Keratinocyte (primary cell): ENCODE measurements around the gene JAG2. TPM values are rescaled to one million over a fixed set of nuclear protein-coding genes. Genes with fewer than 3 reads are reported as not detected.

Experiments used
- DNase-seq: peaks from one replicate; pipeline ENCODE4 v3.0.0-alpha.2; 2011; ENCODE audit warnings: low read depth, missing footprints, low spot score
- FAIRE-seq: peaks from 2 replicates; lab custom pipeline; 2011; peaks lifted over from hg19 to GRCh38; lab: Jason Lieb, UNC
- H2AFZ ChIP-seq: 2 replicates; pipeline ENCODE4 v1.6.0; 2012; ENCODE audit warnings: low read length, control low read depth, inconsistent platforms; ENCODE audit not compliant: control insufficient read depth
- H3K27ac ChIP-seq: 2 replicates; pipeline ENCODE4 v1.5.1; 2011; ENCODE audit warnings: low read length; ENCODE audit not compliant: control insufficient read depth, insufficient read depth
- H3K27me3 ChIP-seq: 3 replicates; pipeline ENCODE4 v1.6.0; 2011; ENCODE audit warnings: low read length; ENCODE audit not compliant: control insufficient read depth, insufficient read depth; ENCODE audit errors: extremely low read depth
- H3K36me3 ChIP-seq, 2 experiments: 2 replicates in 1 of 2; 3 replicates in 1 of 2; pipeline ENCODE4 v1.5.1; 2011; ENCODE audit warnings: low read length in 2 of 2, mild to moderate bottlenecking in 1 of 2; ENCODE audit not compliant: control insufficient read depth in 2 of 2, insufficient read depth in 2 of 2; ENCODE audit errors: extremely low read depth in 1 of 2
- H3K4me1 ChIP-seq: 3 replicates; pipeline ENCODE4 v1.5.1; 2011; ENCODE audit warnings: low read length; ENCODE audit not compliant: control insufficient read depth, insufficient read depth; ENCODE audit errors: extremely low read depth
- H3K4me2 ChIP-seq: 3 replicates; pipeline ENCODE4 v1.6.0; 2011; ENCODE audit warnings: low read depth, low read length; ENCODE audit not compliant: control insufficient read depth, insufficient read depth; ENCODE audit errors: extremely low read depth
- H3K4me3 ChIP-seq, 3 experiments: fragments of 200-600 bp in 1 of 3; sonication (generic) in 1 of 3; 2 replicates in 2 of 3; 3 replicates in 1 of 3; pipeline ENCODE4 v1.5.1; 2011 to 2016; ENCODE audit warnings: low read length in 3 of 3, mild to moderate bottlenecking in 3 of 3, control low read depth in 2 of 3, inconsistent platforms in 1 of 3, low read depth in 1 of 3, mixed read lengths in 1 of 3, mixed run types in 1 of 3, moderate library complexity in 1 of 3; ENCODE audit not compliant: control insufficient read depth in 2 of 3, insufficient read depth in 2 of 3; ENCODE audit errors: extremely low read depth in 1 of 3
- H3K79me2 ChIP-seq: 2 replicates; pipeline ENCODE4 v1.6.0; 2012; ENCODE audit warnings: low read length; ENCODE audit not compliant: control insufficient read depth, insufficient read depth
- H3K9ac ChIP-seq: 3 replicates; pipeline ENCODE4 v1.6.0; 2011; ENCODE audit warnings: low read length; ENCODE audit not compliant: control insufficient read depth, insufficient read depth; ENCODE audit errors: extremely low read depth
- H3K9me1 ChIP-seq: 3 replicates; pipeline ENCODE4 v1.6.0; 2011; ENCODE audit warnings: low read length; ENCODE audit not compliant: control insufficient read depth, insufficient read depth; ENCODE audit errors: extremely low read depth
- H3K9me3 ChIP-seq: 2 replicates; pipeline ENCODE4 v1.5.1; 2012; ENCODE audit warnings: low read depth, low read length; ENCODE audit not compliant: control insufficient read depth
- H4K20me1 ChIP-seq: 3 replicates; pipeline ENCODE4 v1.6.0; 2011; ENCODE audit warnings: low read length; ENCODE audit not compliant: control insufficient read depth, insufficient read depth; ENCODE audit errors: extremely low read depth
- EZH2 ChIP-seq: IDR thresholded peaks from one replicate; pipeline ENCODE4 v1.6.1; 2012; ENCODE audit warnings: inconsistent platforms, mild to moderate bottlenecking, low read length, moderate library complexity
- dilution Hi-C: fragments of 300-500 bp; cut with MboI; formaldehyde crosslinking; loops from one replicate; pipeline ENCODE4 v1.7.0; 2020; ENCODE audit warnings: low sequenced_read_pairs; ENCODE audit not compliant: extremely low pct_ligation_motif_present
- polyA plus RNA-seq, 5 experiments: library from polyadenylated mRNA; depleted of rRNA in 3 of 5; stranded (reverse) in 3 of 5; stranded (forward) in 1 of 5; unstranded in 1 of 5; fragments of >200 nt; gene quantifications; 1 replicate in 1 of 5; 2 replicates in 3 of 5; 3 replicates in 1 of 5; pipeline versions ENCODE4 v1.2.1 to v1.2.3, GENCODE V29; 2011 to 2012; ENCODE audit warnings: missing spikeins in 2 of 5, low read depth in 1 of 5, low replicate concordance in 1 of 5
- TF ChIP-seq, protein P1 (sequence below), 3 experiments: IDR thresholded peaks in 1 of 3; conservative IDR thresholded peaks in 1 of 3; optimal IDR thresholded peaks in 1 of 3; 2 replicates in 2 of 3; 3 replicates in 1 of 3; pipeline versions ENCODE3 to v1.5.1; 2011; ENCODE audit warnings: low read length in 3 of 3, mild to moderate bottlenecking in 3 of 3, moderate library complexity in 2 of 3, control low read depth in 1 of 3, inconsistent platforms in 1 of 3; ENCODE audit not compliant: insufficient read depth in 2 of 3; ENCODE audit errors: extremely low read depth in 1 of 3

The JAG2 gene
- polyA plus RNA-seq, 1 donor (not counting 4 experiments of a cell fraction or from before 2014, with no cell fraction given): 28.3 TPM

DNA sequence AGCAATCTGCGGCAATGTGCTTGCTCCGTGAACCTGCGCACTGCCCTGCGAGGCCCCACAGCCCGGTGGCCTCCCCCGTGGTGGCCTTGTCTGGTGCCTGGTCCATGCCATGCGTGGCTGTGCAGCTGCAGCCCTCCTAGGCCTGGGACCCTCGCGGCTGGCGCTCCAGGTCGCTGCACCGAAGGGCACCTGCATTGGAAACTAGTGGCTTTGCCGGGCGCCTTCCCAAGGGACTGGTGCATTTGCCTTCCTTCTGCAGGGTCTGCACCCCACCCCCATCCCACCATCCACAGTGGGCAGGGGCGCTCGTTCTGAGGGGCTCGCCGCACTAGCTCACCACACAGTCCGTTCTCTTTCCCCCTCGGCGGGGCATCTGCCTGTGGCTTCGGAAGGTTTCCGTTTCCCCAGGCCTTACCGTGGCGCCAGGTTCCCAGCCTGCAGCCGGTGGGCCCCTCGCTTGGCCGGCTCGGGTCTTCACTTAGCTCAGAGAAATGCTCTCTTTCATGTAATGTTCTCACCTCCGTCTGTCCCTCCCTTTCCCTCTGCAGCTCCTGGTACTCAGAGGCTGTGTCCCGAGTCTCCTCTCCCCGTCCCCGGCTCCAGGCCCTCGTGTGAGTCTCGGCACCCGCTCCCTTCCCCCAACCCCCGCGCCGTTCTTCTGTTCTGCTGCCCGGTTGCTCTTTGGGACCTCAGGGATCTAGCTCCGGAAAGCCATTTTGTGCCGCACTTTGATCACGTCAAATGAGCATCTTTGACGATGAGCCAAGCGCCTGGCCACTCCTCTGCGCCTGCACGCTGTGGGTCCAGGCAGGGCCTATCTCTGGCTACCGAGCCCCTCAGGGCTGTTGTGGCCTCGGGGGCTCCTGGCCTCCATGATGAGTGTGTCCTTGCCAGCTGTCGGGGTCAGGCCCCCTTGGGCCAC, 31.9 kb downstream of the JAG2 start:
- H3K9me1 ChIP-seq: no peaks in the 10 kb centered on the region
- dilution Hi-C loops: no loop called here
- peaks cover 7% of the 10 kb centered on the region for H3K9me3 ChIP-seq
- TF ChIP-seq EZH2: no peak
- TF ChIP-seq, protein P1, sequence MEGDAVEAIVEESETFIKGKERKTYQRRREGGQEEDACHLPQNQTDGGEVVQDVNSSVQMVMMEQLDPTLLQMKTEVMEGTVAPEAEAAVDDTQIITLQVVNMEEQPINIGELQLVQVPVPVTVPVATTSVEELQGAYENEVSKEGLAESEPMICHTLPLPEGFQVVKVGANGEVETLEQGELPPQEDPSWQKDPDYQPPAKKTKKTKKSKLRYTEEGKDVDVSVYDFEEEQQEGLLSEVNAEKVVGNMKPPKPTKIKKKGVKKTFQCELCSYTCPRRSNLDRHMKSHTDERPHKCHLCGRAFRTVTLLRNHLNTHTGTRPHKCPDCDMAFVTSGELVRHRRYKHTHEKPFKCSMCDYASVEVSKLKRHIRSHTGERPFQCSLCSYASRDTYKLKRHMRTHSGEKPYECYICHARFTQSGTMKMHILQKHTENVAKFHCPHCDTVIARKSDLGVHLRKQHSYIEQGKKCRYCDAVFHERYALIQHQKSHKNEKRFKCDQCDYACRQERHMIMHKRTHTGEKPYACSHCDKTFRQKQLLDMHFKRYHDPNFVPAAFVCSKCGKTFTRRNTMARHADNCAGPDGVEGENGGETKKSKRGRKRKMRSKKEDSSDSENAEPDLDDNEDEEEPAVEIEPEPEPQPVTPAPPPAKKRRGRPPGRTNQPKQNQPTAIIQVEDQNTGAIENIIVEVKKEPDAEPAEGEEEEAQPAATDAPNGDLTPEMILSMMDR (optimal IDR thresholded peaks at IDR 0.05 in 1 of 3, IDR thresholded peaks at IDR 0.05 in 1 of 3, conservative IDR thresholded peaks at IDR 0.05 in 1 of 3; ENCODE audit: extremely low read depth in 1 of 3, insufficient read depth in 2 of 3, low read length in 3 of 3): no peak
- no peaks in the 10 kb centered on the region for H3K27me3 ChIP-seq
- H3K4me2 ChIP-seq: no peak overlapping the region
- H4K20me1 ChIP-seq: no peaks in the 10 kb centered on the region
- H3K9ac ChIP-seq: no peak overlapping the region
- no peaks in the 10 kb centered on the region for H3K4me1 ChIP-seq
- FAIRE-seq (no peak), DNase-seq (no peak)
- peaks cover 4 to 11% of the 10 kb centered on the region in 2 experiments for H3K36me3 ChIP-seq
- no peak overlapping the region for H2AFZ ChIP-seq
- no peak overlapping the region for H3K27ac ChIP-seq
- H3K79me2 ChIP-seq: no peaks in the 10 kb centered on the region
- no peak overlapping the region for H3K4me3 ChIP-seq

DNA sequence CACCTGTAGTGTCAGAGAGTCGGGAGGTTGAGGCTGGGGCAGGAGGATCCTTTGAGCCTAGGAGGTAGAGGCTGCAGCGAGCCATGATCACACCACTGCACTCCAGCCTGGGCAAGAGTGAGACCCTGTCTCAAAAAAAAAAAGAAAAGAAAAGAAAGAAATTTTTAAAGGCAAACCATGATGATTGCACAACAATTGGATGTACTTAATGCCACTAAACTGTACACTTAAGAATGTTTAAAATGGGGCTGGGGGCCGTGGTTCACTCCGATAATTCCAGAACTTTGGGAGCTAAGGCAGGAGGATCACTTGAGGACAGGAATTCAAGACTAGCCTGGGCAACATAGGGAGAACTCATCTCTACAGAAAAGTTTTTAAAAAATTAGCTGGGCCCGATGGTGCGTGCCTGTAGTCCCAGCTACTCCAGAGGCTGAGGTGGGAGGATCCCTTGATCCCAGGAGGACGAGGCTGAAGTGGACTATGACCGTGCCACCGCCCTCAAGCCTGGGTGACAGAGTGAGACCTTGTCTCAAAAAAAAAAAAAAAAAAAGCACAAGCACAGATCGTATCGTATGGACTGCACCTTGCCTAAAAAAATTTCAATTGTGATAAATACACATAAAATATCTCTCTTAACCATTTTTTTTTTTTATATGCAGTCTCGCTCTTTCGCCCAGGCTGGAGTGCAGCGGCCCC, 32.7 kb downstream of the JAG2 start:
- DNase-seq (no peak), FAIRE-seq (no peak)
- no peak overlapping the region for H3K27ac ChIP-seq
- no peak overlapping the region for H3K4me2 ChIP-seq
- dilution Hi-C loops: no loop called here
- H3K9ac ChIP-seq: no peak overlapping the region
- no peak overlapping the region for H2AFZ ChIP-seq
- no peaks in the 10 kb centered on the region for H3K4me1 ChIP-seq
- H3K79me2 ChIP-seq: no peaks in the 10 kb centered on the region
- H3K9me3 ChIP-seq: peaks cover 7% of the 10 kb centered on the region
- no peaks in the 10 kb centered on the region for H3K9me1 ChIP-seq
- H3K4me3 ChIP-seq: no peak overlapping the region
- H3K36me3 ChIP-seq: peaks cover 4 to 8% of the 10 kb centered on the region in 2 experiments
- no peaks in the 10 kb centered on the region for H3K27me3 ChIP-seq
- no peak for TF ChIP-seq EZH2
- TF ChIP-seq, protein P1 (optimal IDR thresholded peaks at IDR 0.05 in 1 of 3, IDR thresholded peaks at IDR 0.05 in 1 of 3, conservative IDR thresholded peaks at IDR 0.05 in 1 of 3; ENCODE audit: extremely low read depth in 1 of 3, insufficient read depth in 2 of 3, low read length in 3 of 3): no peak
- H4K20me1 ChIP-seq: no peaks in the 10 kb centered on the region
